Measurements from ENCODE around the gene B2M. TPM values are rescaled to one million over a fixed set of nuclear protein-coding genes. Genes with fewer than 3 reads are reported as not detected.

The B2M gene
- total and polyA plus RNA-seq, 7 donors: 400 to 891 (median 577) TPM

- TF ChIP-seq CTCF (IDR thresholded peaks at IDR 0.05): no peak
- Histone ChIP-seq H3K9me3 (peaks cover 7% of the 10 kb centered on the region), H3K4me3 (no peak overlapping the region), H3K27me3 (ENCODE audit: insufficient read depth in 3 of 3, low read length in 2 of 3) (no peaks in the 10 kb centered on the region), H3K36me3 (ENCODE audit: insufficient read depth in 1 of 2, low read depth in 1 of 2) (peaks cover 0 to 8% of the 10 kb centered on the region in 2 donors), H3K4me1 (no peaks in the 10 kb centered on the region), H3K27ac (no peak overlapping the region)
- WGBS, 3 donors: 96 to 100% (median 100%) methylated on average over 1 of the region's 1 CpG
- DNase-seq (no peak), ATAC-seq (no peak)
- intact Hi-C loops (cut with DNase I): no loop called here
Observed at GRCh38 chr15:44753345-44753744, 42.0 kb downstream of the B2M start.

- Histone ChIP-seq H3K27ac (no peak overlapping the region), H3K9me3 (no peaks in the 10 kb centered on the region), H3K4me1 (no peaks in the 10 kb centered on the region), H3K4me3 (no peak overlapping the region), H3K36me3 (ENCODE audit: insufficient read depth in 1 of 2, low read depth in 1 of 2) (no peaks in the 10 kb centered on the region), H3K27me3 (ENCODE audit: insufficient read depth in 3 of 3, low read length in 2 of 3) (no peaks in the 10 kb centered on the region)
- TF ChIP-seq CTCF (IDR thresholded peaks at IDR 0.05): no peak
- ATAC-seq (no peak), DNase-seq (no peak)
- intact Hi-C loops (cut with DNase I): no loop called here
- WGBS, 3 donors: 84 to 91% (median 86%) methylated on average over 2 of the region's 2 CpGs
Observed at GRCh38 chr15:44763187-44763586, 51.9 kb downstream of the B2M start.

DNA sequence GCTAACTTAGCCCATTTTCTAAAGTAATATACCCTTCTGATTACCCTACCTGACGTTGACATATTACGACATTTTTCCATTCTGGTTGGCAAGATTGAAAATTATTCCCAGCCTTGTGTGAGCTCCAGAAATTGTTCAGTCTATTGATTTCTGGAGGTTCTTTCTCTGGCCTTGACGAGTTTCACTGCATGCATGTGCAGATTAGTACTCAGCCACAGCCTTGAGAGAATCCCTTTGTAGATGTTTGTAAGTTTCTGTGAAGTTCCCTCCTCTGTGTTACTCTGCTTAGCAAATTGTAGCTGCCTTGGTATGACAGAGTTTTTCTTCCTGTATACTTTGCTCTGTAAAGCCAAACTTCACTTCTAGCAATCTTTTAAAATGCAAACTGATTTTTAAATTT, 52.5 kb downstream of the B2M start:
- DNase-seq: no peak
- no peaks in the 10 kb centered on the region for H3K27me3 ChIP-seq (ENCODE audit: insufficient read depth in 3 of 3, low read length in 2 of 3)
- no peak for TF ChIP-seq CTCF (IDR thresholded peaks at IDR 0.05)
- no peaks in the 10 kb centered on the region for H3K36me3 ChIP-seq (ENCODE audit: insufficient read depth in 1 of 2, low read depth in 1 of 2)
- H3K9me3 ChIP-seq: no peaks in the 10 kb centered on the region
- H3K4me1 ChIP-seq: no peaks in the 10 kb centered on the region
- no peak for ATAC-seq
- intact Hi-C loops (cut with DNase I): no loop called here
- H3K4me3 ChIP-seq: no peak overlapping the region
- WGBS, 3 donors: 85 to 86% (median 85%) methylated on average over 3 of the region's 3 CpGs
- no peak overlapping the region for H3K27ac ChIP-seq

GRCh38 chr15:44765036-44765435, 53.7 kb downstream of the B2M start:
- ATAC-seq (no peak), DNase-seq (no peak)
- intact Hi-C loops (cut with DNase I): no loop called here
- no peak for TF ChIP-seq CTCF (IDR thresholded peaks at IDR 0.05)
- Histone ChIP-seq H3K27ac (no peak overlapping the region), H3K27me3 (ENCODE audit: insufficient read depth in 3 of 3, low read length in 2 of 3) (no peaks in the 10 kb centered on the region), H3K36me3 (ENCODE audit: insufficient read depth in 1 of 2, low read depth in 1 of 2) (no peaks in the 10 kb centered on the region), H3K4me1 (no peaks in the 10 kb centered on the region), H3K9me3 (no peaks in the 10 kb centered on the region), H3K4me3 (no peak overlapping the region)
- 28 to 37% (median 34%) methylated on average over 3 of the region's 3 CpGs for WGBS, 3 donors

Other genes starting within 250 kb of the B2M start
- 100 to 1,000 TPM; 123 to 233 (median 201) TPM for gene EIF3J, start 174.4 kb upstream of the B2M start, total RNA-seq
- 100 to 1,000 TPM; 162 to 238 (median 213) TPM for gene EIF3J, start 174.4 kb upstream of the B2M start, polyA plus RNA-seq
- gene SPG11, start 47.9 kb upstream of the B2M start, total RNA-seq: 10 to 100 TPM; 26.3 to 38.1 (median 36.0) TPM
- 10 to 100 TPM; 10.3 to 17.0 (median 12.8) TPM for gene SPG11, start 47.9 kb upstream of the B2M start, polyA plus RNA-seq
- gene PATL2, start 194 bp upstream of the B2M start, total RNA-seq: under 1 TPM in 2 of 4 donors, not detected in 2; 0.74 to 0.88 TPM
- gene PATL2, start 194 bp upstream of the B2M start, polyA plus RNA-seq: under 1 TPM; 0.03 to 0.23 (median 0.16) TPM
- gene TRIM69, start 25.0 kb downstream of the B2M start, total RNA-seq: 10 to 100 TPM; 24.1 to 39.0 (median 32.1) TPM
- gene TRIM69, start 25.0 kb downstream of the B2M start, polyA plus RNA-seq: 10 to 100 TPM; 22.3 to 36.7 (median 25.9) TPM
- not detected for gene TERB2, start 245.2 kb downstream of the B2M start, total RNA-seq
- not detected for gene TERB2, start 245.2 kb downstream of the B2M start, polyA plus RNA-seq

All from psoas muscle (tissue), 8 donors.